ENCODE results near the gene COA3.

COA3 gene

DNA sequence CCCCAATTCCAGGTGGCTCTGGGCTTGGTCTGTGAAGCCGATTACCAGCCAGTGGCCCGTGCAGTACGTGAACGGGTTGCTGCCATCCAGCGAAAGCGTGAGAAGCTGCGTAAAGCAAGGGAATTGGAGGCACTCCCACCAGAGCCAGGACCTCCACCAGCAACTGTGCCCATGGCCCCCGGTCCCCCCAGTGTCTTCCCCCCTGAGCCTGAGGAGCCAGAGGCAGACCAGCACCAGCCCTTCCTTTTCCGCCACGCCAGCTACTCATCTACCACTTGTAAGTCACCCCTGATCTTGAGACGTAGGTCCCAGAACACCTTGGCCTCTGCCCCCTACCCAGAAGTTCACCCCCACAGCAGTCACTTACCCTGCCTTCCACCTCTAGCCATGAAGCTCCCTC lies 11.2 kb downstream of the COA3 start:
- H3K4me3 ChIP-seq (ENCODE audit: low read depth, low read length) = no peak overlapping the region
- TF ChIP-seq CTCF (IDR thresholded peaks at IDR 0.05; ENCODE audit: low read depth, low read length, missing control alignments) = no peak
- no peak for DNase-seq (ENCODE audit: low read depth)

DNA sequence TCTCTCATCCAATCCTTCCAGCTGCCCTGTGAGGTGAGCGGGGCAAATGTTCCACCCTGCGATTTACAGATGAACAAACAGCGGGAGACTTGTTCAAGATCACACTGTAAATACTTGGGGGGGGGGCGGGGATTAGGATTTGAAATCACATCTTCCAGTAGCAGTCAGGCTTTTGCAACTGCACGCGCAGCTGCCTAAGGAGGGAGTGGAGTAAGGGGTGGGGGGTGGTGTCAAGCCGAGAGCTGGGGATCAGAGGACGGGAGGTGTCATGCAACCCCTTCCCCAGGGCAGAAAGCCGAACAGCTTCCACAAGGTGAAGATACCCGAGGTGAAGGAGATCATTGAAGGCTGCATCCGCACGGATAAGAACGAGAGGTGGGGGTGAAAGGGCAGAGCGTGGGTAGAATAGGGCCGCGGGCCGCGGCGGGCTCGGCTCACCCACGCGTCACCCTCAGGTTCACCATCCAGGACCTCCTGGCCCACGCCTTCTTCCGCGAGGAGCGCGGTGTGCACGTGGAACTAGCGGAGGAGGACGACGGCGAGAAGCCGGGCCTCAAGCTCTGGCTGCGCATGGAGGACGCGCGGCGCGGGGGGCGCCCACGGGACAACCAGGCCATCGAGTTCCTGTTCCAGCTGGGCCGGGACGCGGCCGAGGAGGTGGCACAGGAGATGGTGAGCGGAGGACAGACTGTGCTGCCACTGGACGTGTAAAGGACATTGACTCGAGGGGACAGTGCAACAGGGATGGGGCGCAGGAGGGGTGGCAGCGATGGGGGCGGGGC lies 13.5 kb downstream of the COA3 start:
- no peak for DNase-seq (ENCODE audit: low read depth)
- TF ChIP-seq CTCF (IDR thresholded peaks at IDR 0.05; ENCODE audit: low read depth, low read length, missing control alignments) = no peak
- H3K4me3 ChIP-seq (ENCODE audit: low read depth, low read length) = no peak overlapping the region

DNA sequence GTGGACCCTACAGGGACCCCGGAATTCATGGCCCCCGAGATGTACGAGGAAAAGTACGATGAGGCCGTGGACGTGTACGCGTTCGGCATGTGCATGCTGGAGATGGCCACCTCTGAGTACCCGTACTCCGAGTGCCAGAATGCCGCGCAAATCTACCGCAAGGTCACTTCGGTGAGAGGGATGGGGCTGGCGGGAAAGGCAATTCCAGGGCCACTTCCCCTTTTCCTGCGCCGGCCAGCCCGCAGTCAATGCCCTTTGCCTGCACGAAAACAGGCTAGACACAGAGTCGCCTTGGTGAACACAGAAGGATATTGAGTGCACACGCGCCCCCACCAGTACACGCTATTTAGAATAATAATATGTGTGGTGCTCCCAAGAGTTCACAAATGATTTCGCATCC lies 14.1 kb downstream of the COA3 start:
- TF ChIP-seq CTCF (IDR thresholded peaks at IDR 0.05; ENCODE audit: low read depth, low read length, missing control alignments) = no peak
- DNase-seq (ENCODE audit: low read depth) = no peak
- no peak overlapping the region for H3K4me3 ChIP-seq (ENCODE audit: low read depth, low read length)

- DNase-seq (ENCODE audit: low read depth) = no peak
- H3K4me3 ChIP-seq (ENCODE audit: low read depth, low read length) = no peak overlapping the region
- TF ChIP-seq CTCF (IDR thresholded peaks at IDR 0.05; ENCODE audit: low read depth, low read length, missing control alignments) = no peak
Observed at GRCh38 chr17:42783791-42784138, 14.7 kb downstream of the COA3 start.

- DNase-seq (ENCODE audit: low read depth) = no peak
- TF ChIP-seq CTCF (IDR thresholded peaks at IDR 0.05; ENCODE audit: low read depth, low read length, missing control alignments) = no peak
- H3K4me3 ChIP-seq (ENCODE audit: low read depth, low read length) = no peak overlapping the region
Observed at GRCh38 chr17:42783062-42783790, 15.3 kb downstream of the COA3 start.

DNA sequence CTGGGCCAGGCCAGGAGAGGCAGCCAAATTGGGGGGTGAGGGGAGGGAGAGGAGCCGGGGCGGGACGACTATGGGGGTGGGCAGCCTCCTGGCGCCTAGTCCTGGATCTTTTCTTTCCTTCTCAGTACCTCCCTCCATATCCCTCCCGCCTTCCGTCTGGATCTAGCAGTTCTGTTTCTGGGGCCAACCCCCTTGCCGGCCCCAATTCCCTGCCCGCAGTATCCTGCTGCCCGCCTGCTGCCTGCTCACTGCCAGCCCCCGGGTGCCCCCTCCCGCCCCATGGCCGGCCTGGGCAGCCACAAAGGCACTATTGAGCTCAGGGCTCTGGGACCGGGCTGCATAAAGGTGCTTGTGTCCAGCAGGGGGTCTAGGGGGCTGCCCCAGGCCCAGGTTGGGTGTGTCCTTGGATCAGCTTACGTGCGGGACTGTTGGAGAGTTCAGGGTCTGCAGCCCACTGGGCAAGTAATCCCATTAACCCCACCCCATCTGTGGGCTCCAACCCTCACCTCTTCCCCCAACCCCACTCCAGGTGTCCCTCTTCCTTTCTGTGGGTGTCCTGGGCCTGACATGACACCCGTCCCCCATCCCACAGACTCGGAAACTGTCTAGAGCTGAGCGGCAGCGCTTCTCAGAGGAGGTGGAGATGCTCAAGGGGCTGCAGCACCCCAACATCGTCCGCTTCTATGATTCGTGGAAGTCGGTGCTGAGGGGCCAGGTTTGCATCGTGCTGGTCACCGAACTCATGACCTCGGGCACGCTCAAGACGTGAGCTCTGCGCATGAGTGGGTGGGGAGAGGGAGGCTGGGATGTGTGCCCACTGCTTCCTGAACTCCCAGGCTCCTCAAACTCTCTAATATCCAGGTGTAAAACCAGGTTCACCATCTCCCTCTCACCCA lies 16.1 kb downstream of the COA3 start:
- no peak overlapping the region for H3K4me3 ChIP-seq (ENCODE audit: low read depth, low read length)
- no peak for TF ChIP-seq CTCF (IDR thresholded peaks at IDR 0.05; ENCODE audit: low read depth, low read length, missing control alignments)
- no peak for DNase-seq (ENCODE audit: low read depth)
